B cell (primary cell): Measurements from ENCODE around the gene HOXD9.

Experiments used
- CTCF ChIP-seq: fragments of 200-600 bp; IDR thresholded peaks from one replicate; pipeline ENCODE4 v1.8.0; 2022; ENCODE audit warnings: antibody characterized with exemption, mild to moderate bottlenecking
- EZH2 ChIP-seq: IDR thresholded peaks from 2 replicates; pipeline ENCODE4 v1.6.1; 2012; ENCODE audit warnings: borderline replicate concordance, low read depth, mild to moderate bottlenecking, moderate library complexity, low read length; ENCODE audit not compliant: insufficient read depth, poor library complexity, severe bottlenecking

DNA sequence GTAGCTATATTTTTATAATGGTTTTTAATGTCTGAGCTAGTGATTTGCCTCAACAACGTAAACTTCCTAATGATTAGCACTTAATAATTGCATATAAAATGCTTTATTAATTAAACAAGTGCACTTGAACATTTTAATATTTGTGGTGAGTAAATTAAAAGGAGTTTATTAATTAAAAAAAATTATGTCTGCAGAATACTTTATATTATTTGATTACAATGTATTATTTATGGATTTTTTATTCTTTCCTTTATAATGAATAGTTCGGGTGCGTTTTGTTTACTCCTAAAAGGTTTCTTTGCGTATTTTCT lies 9.3 kb downstream of the HOXD9 start:
- TF ChIP-seq EZH2 (no peak), CTCF (no peak)
